ENCODE measurements around the gene LAGE3.

- TF ChIP-seq CTCF (IDR thresholded peaks at IDR 0.05; ENCODE audit: insufficient read depth, low read depth, low read length) = no peak
- TF ChIP-seq EZH2 (IDR thresholded peaks at IDR 0.05; ENCODE audit: insufficient read depth, low read length) = no peak
These were observed 19.2 kb downstream of the LAGE3 start for GRCh38 chrX:154459832-154460231.
